Measurements from ENCODE around the gene RPS5. TPM values are rescaled to one million over a fixed set of nuclear protein-coding genes. Genes with fewer than 3 reads are reported as not detected.
A peak's percentile ranks its signal among the peaks of the same experiment; 100 is the strongest.
"Not testable (repeated sequence)": the region's sequence is repeated elsewhere in the genome, so short reads cannot be mapped to it uniquely, and the experiment has no call there.

The RPS5 gene
- total and polyA plus RNA-seq, 7 donors = 513 to 2,384 (median 839) TPM

- Histone ChIP-seq H3K36me3 (ENCODE audit: insufficient read depth in 1 of 2, low read depth in 1 of 2) (peaks cover 9 to 19% of the 10 kb centered on the region in 2 donors), H3K27ac (peak overlapping the region; percentile 81), H3K4me1 (peaks cover 11% of the 10 kb centered on the region), H3K9me3 (peaks cover 36% of the 10 kb centered on the region), H3K4me3 (peak overlapping the region; percentile 81), H3K27me3 (ENCODE audit: insufficient read depth in 3 of 3, low read length in 2 of 3) (no peaks in the 10 kb centered on the region)
- 11 to 14% (median 13%) methylated on average over 24 to 31 of the region's 31 CpGs for WGBS, 3 donors
- ATAC-seq (peak in 3 of 4 donors; percentile 3 to 13 (median 6)), DNase-seq (no peak)
- intact Hi-C loops (cut with DNase I) = no loop called here
- no peak for TF ChIP-seq CTCF (IDR thresholded peaks at IDR 0.05)
Measured at GRCh38 chr19:58440556-58440955, 53.5 kb downstream of the RPS5 start.

GRCh38 chr19:58442986-58443385, 55.9 kb downstream of the RPS5 start:
- peaks cover 13% of the 10 kb centered on the region for H3K9me3 ChIP-seq
- ATAC-seq; H3K4me3 ChIP-seq; H3K27ac ChIP-seq; intact Hi-C loops (cut with DNase I); DNase-seq; H3K36me3 ChIP-seq (ENCODE audit: insufficient read depth in 1 of 2, low read depth in 1 of 2): not testable (repeated sequence)
- 84 to 88% (median 87%) methylated on average over 7 of the region's 7 CpGs for WGBS, 3 donors
- peaks cover 11% of the 10 kb centered on the region for H3K4me1 ChIP-seq
- peaks cover 0 to 12% (median 0%) of the 10 kb centered on the region in 3 donors for H3K27me3 ChIP-seq (ENCODE audit: insufficient read depth in 3 of 3, low read length in 2 of 3)

Other genes starting within 250 kb of the RPS5 start
- gene ZNF329, start 236.5 kb upstream of the RPS5 start, total RNA-seq = 1 to 10 TPM; 1.4 to 5.7 (median 1.9) TPM
- gene ZNF329, start 236.5 kb upstream of the RPS5 start, polyA plus RNA-seq = 1 to 10 TPM in 2 of 3 donors, under 1 TPM in 1; 0.79 to 3.5 (median 1.9) TPM
- gene ZNF274, start 204.2 kb upstream of the RPS5 start, total RNA-seq = 10 to 100 TPM; 11.2 to 15.0 (median 14.8) TPM
- 10 to 100 TPM; 11.3 to 20.5 (median 13.9) TPM for gene ZNF274, start 204.2 kb upstream of the RPS5 start, polyA plus RNA-seq
- gene ZNF544, start 158.4 kb upstream of the RPS5 start, total RNA-seq = 10 to 100 TPM in 1 of 4 donors, 1 to 10 TPM in 3; 2.4 to 15.3 (median 5.1) TPM
- gene ZNF544, start 158.4 kb upstream of the RPS5 start, polyA plus RNA-seq = 1 to 10 TPM; 3.8 to 8.1 (median 7.8) TPM
- 1 to 10 TPM; 1.5 to 2.5 (median 2.0) TPM for gene ZNF8, start 108.3 kb upstream of the RPS5 start, total RNA-seq
- 1 to 10 TPM in 1 of 3 donors, under 1 TPM in 2; 0.35 to 1.3 (median 0.86) TPM for gene ZNF8, start 108.3 kb upstream of the RPS5 start, polyA plus RNA-seq
- 10 to 100 TPM; 13.9 to 33.3 (median 16.4) TPM for gene ERVK3-1, start 81.9 kb upstream of the RPS5 start, total RNA-seq
- 10 to 100 TPM; 29.5 to 81.0 (median 77.4) TPM for gene ERVK3-1, start 81.9 kb upstream of the RPS5 start, polyA plus RNA-seq
- 1 to 10 TPM; 2.0 to 3.1 (median 2.4) TPM for gene ZSCAN22, start 60.3 kb upstream of the RPS5 start, total RNA-seq
- gene ZSCAN22, start 60.3 kb upstream of the RPS5 start, polyA plus RNA-seq = 1 to 10 TPM; 1.1 to 1.8 (median 1.8) TPM
- 1 to 10 TPM; 1.6 to 5.4 (median 3.8) TPM for gene A1BG, start 33.8 kb upstream of the RPS5 start, total RNA-seq
- 10 to 100 TPM in 2 of 3 donors, 1 to 10 TPM in 1; 5.2 to 12.0 (median 10.0) TPM for gene A1BG, start 33.8 kb upstream of the RPS5 start, polyA plus RNA-seq
- gene ZNF497, start 24.5 kb upstream of the RPS5 start, total RNA-seq = under 1 TPM; 0.08 to 0.30 (median 0.18) TPM
- under 1 TPM; 0.13 to 0.43 (median 0.30) TPM for gene ZNF497, start 24.5 kb upstream of the RPS5 start, polyA plus RNA-seq
- under 1 TPM; 0.10 to 0.34 (median 0.20) TPM for gene ZNF837, start 6.2 kb upstream of the RPS5 start, total RNA-seq
- under 1 TPM; 0.08 to 0.33 (median 0.24) TPM for gene ZNF837, start 6.2 kb upstream of the RPS5 start, polyA plus RNA-seq
- gene RNF225, start 8.4 kb downstream of the RPS5 start, total RNA-seq = not detected
- not detected for gene RNF225, start 8.4 kb downstream of the RPS5 start, polyA plus RNA-seq
- 10 to 100 TPM in 3 of 4 donors, 1 to 10 TPM in 1; 9.5 to 16.2 (median 13.3) TPM for gene ZNF584, start 21.4 kb downstream of the RPS5 start, total RNA-seq
- gene ZNF584, start 21.4 kb downstream of the RPS5 start, polyA plus RNA-seq = 10 to 100 TPM in 2 of 3 donors, 1 to 10 TPM in 1; 8.7 to 23.8 (median 11.6) TPM
- 1 to 10 TPM; 2.1 to 5.2 (median 4.3) TPM for gene ZNF132, start 52.9 kb downstream of the RPS5 start, total RNA-seq
- gene ZNF132, start 52.9 kb downstream of the RPS5 start, polyA plus RNA-seq = 1 to 10 TPM; 1.4 to 2.7 (median 1.6) TPM
- gene ZNF324B, start 64.4 kb downstream of the RPS5 start, total RNA-seq = 1 to 10 TPM; 4.4 to 8.9 (median 4.9) TPM
- gene ZNF324B, start 64.4 kb downstream of the RPS5 start, polyA plus RNA-seq = 1 to 10 TPM; 2.5 to 6.2 (median 2.9) TPM
- 1 to 10 TPM; 3.5 to 7.2 (median 4.8) TPM for gene ZNF324, start 79.8 kb downstream of the RPS5 start, total RNA-seq
- 1 to 10 TPM; 2.1 to 6.4 (median 3.1) TPM for gene ZNF324, start 79.8 kb downstream of the RPS5 start, polyA plus RNA-seq
- gene ZNF446, start 89.1 kb downstream of the RPS5 start, total RNA-seq = 1 to 10 TPM; 3.5 to 8.1 (median 4.9) TPM
- 1 to 10 TPM; 4.6 to 8.7 (median 6.3) TPM for gene ZNF446, start 89.1 kb downstream of the RPS5 start, polyA plus RNA-seq
- gene SLC27A5, start 124.7 kb downstream of the RPS5 start, total RNA-seq = 1 to 10 TPM; 3.1 to 6.6 (median 4.0) TPM
- gene SLC27A5, start 124.7 kb downstream of the RPS5 start, polyA plus RNA-seq = 10 to 100 TPM in 2 of 3 donors, 1 to 10 TPM in 1; 6.1 to 11.0 (median 10.6) TPM
- 10 to 100 TPM in 1 of 4 donors, 1 to 10 TPM in 3; 7.7 to 13.0 (median 9.9) TPM for gene ZBTB45, start 132.5 kb downstream of the RPS5 start, total RNA-seq
- 10 to 100 TPM in 1 of 3 donors, 1 to 10 TPM in 2; 6.2 to 12.5 (median 8.5) TPM for gene ZBTB45, start 132.5 kb downstream of the RPS5 start, polyA plus RNA-seq
- 100 to 1,000 TPM; 165 to 212 (median 197) TPM for gene TRIM28, start 156.8 kb downstream of the RPS5 start, total RNA-seq
- gene TRIM28, start 156.8 kb downstream of the RPS5 start, polyA plus RNA-seq = 100 to 1,000 TPM; 141 to 154 (median 147) TPM
- 100 to 1,000 TPM in 2 of 4 donors, 10 to 100 TPM in 2; 96.5 to 126 (median 103) TPM for gene CHMP2A, start 167.8 kb downstream of the RPS5 start, total RNA-seq
- 100 to 1,000 TPM; 149 to 184 (median 157) TPM for gene CHMP2A, start 167.8 kb downstream of the RPS5 start, polyA plus RNA-seq
- 100 to 1,000 TPM in 3 of 4 donors, 10 to 100 TPM in 1; 95.4 to 146 (median 125) TPM for gene UBE2M, start 171.3 kb downstream of the RPS5 start, total RNA-seq
- 100 to 1,000 TPM in 2 of 3 donors, 10 to 100 TPM in 1; 86.8 to 146 (median 145) TPM for gene UBE2M, start 171.3 kb downstream of the RPS5 start, polyA plus RNA-seq
- gene MZF1, start 186.1 kb downstream of the RPS5 start, total RNA-seq = 10 to 100 TPM in 2 of 4 donors, 1 to 10 TPM in 2; 8.2 to 13.0 (median 11.1) TPM
- 10 to 100 TPM in 1 of 3 donors, 1 to 10 TPM in 2; 5.0 to 12.5 (median 8.2) TPM for gene MZF1, start 186.1 kb downstream of the RPS5 start, polyA plus RNA-seq

All from psoas muscle (tissue), 8 donors.